Right lobe of liver (tissue), 6 donors: ENCODE measurements around the gene C2orf81. TPM values are rescaled to one million over a fixed set of nuclear protein-coding genes. Genes with fewer than 3 reads are reported as not detected.

ENCODE experiments used
- ATAC-seq, 4 donors: fragments of 200-7000 bp; cut with Tn5 transposase; one replicate each; pipeline ENCODE4 v1.9.1; 2020; ENCODE audit warnings: mild to moderate bottlenecking in 4 of 4, moderate library complexity in 4 of 4
- DNase-seq, 3 donors: peaks; one replicate each; pipeline ENCODE4 v3.0.0-alpha.2; 2020
- H3K27ac ChIP-seq, 3 donors: fragments of 200-600 bp; one replicate each; pipeline ENCODE4 v1.8.0; 2022
- H3K27me3 ChIP-seq, 2 donors: fragments of 200-600 bp; one replicate each; pipeline ENCODE4 v1.8.0; 2022
- H3K36me3 ChIP-seq, 4 donors: fragments of 200-600 bp; sonication (generic) in 1 of 4; one replicate each; pipeline versions ENCODE4 v1.5.1 to v1.8.0; 2017 to 2022; ENCODE audit warnings: control low read depth in 1 of 4
- H3K4me1 ChIP-seq, 4 donors: fragments of 200-600 bp; sonication (generic) in 1 of 4; one replicate each; pipeline versions ENCODE4 v1.5.1 to v1.8.0; 2017 to 2022; ENCODE audit warnings: control low read depth in 1 of 4
- H3K4me3 ChIP-seq, 3 donors: fragments of 200-600 bp; one replicate each; pipeline ENCODE4 v1.8.0; 2022
- H3K9me3 ChIP-seq, 4 donors: fragments of 200-600 bp; sonication (generic) in 1 of 4; one replicate each; pipeline versions ENCODE4 v1.5.1 to v1.8.0; 2017 to 2022; ENCODE audit warnings: control low read depth in 1 of 4
- CTCF ChIP-seq, 4 donors: fragments of 200-600 bp in 3 of 4; fragments of 450-650 bp in 1 of 4; IDR thresholded peaks; one replicate each; pipeline versions ENCODE4 v1.5.1 to v1.8.0; 2016 to 2022; ENCODE audit warnings: antibody characterized with exemption in 4 of 4, mild to moderate bottlenecking in 2 of 4
- POLR2A ChIP-seq: fragments of 450-650 bp; IDR thresholded peaks from one replicate; pipeline ENCODE4 v1.6.1; 2017; ENCODE audit warnings: antibody characterized with exemption, mild to moderate bottlenecking
- WGBS: methylation state at CpG from one replicate; pipeline ENCODE4 v1.1.6; 2018; ENCODE audit warnings: low coverage, low lambda C conversion rate; ENCODE audit not compliant: insufficient coverage; ENCODE audit errors: missing lambda C conversion rate; 5-methylcytosine and 5-hydroxymethylcytosine counted together
- intact Hi-C, 2 donors: fragments of 100-400 bp; cut with DNase I; formaldehyde crosslinking; loops; one replicate each; pipeline versions ENCODE4 v1.11.2 to v1.14.1; 2022
- total RNA-seq, 6 experiments: library from RNA; depleted of rRNA in 2 of 6; stranded (reverse); fragments of >200 nt in 2 of 6; fragmentation: NEBNext Ultra II Directional in 3 of 6; extraction: Animal tissue kit (Norgen Biotek cat#: 25700) in 3 of 6; gene quantifications; one replicate each; pipeline versions ENCODE4 v1.1.0 to v1.2.4, GENCODE V29; 2016 to 2023
- donor health status: DM: no; HTN: yes; CAD: no.
- donor health status: DM: no; HTN: no; CAD: no.
- donor health status: DM: no; HTN: no; CAD: no.
- donor health status: DM: no; HTN: yes; CAD: no.
- donor health status: DM: no; HTN: yes; CAD: no.

The C2orf81 gene
- total RNA-seq, 6 experiments from 2014 or later = 0.18 to 0.56 (median 0.31) TPM; not detected in 1

DNA sequence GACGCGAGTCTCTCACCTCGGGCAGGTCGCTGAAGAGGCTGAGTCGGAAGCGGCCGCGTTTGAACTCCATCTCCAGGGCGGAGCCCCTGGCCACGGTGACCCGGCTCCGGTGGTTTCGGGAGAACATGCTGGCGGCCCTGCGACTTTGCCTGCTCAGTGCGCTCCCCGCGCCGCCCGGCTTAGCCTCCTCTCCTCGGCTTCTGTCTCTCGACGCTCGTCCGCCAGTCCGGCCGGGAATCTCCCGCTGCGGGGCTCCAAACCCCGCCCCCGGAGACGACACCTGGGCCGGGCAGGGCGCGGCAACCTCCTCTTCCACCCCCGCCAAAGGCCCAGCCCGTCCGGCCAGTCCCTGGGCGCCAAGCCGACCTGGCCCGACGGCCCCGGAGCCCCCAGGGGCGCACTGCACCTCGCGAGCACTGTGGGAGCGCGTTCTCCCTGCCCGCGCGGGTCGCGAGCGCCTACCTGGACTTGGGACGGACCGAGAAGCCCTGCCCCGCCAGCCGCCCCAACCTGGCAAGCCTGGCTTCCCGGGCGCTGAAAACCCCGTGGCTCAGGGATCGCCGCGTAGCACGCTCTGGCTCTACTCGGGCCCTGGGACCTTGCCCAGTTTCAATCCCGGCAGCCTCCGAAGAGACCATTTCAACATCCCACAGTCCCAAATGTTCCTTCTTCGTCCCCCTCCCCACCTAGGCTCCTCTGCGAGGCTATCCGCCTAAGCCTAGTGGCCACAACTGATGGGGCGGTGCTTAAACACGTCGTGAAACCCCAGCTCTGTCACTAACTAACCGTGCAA, 20.5 kb upstream of the C2orf81 start, which contains the start of gene RTKN:
RTKN (minus strand) TSS at position 248 of the 793 bp plus-strand sequence; CDS start at position 127, 121 bp downstream.
- H3K4me1 ChIP-seq = peaks cover 0 to 71% (median 28%) of the 10 kb centered on the region in 4 donors
- WGBS = 7% methylated on average over 10 of the region's 75 CpGs
- ATAC-seq = peak; percentile 65 to 78 (median 70)

GRCh38 chr2:74441170-74441689, 19.8 kb upstream of the C2orf81 start:
- Histone ChIP-seq H3K36me3 (no peaks in the 10 kb centered on the region), H3K9me3 (no peaks in the 10 kb centered on the region), H3K4me1 (peaks cover 0 to 64% (median 25%) of the 10 kb centered on the region in 4 donors), H3K27ac (peak overlapping the region; percentile 72 to 94 (median 91)), H3K27me3 (no peaks in the 10 kb centered on the region), H3K4me3 (peak overlapping the region; percentile 67 to 79 (median 67))
- no peak for TF ChIP-seq CTCF (IDR thresholded peaks at IDR 0.05)
- no peak for TF ChIP-seq POLR2A
- WGBS = 29% methylated on average over 12 of the region's 33 CpGs
- intact Hi-C loops = no loop called here
- ATAC-seq (peak in 3 of 4 donors; percentile 0 to 2 (median 1)), DNase-seq (no peak)

More for the DNA sequence above, 20.5 kb upstream of the C2orf81 start, which contains the start of gene RTKN:
- H3K27me3 ChIP-seq = no peaks in the 10 kb centered on the region
- H3K4me3 ChIP-seq = peak within 1 kb of the TSS; percentile 67 to 79 (median 67)
- peak within 1 kb of the TSS; percentile 72 to 94 (median 91) for H3K27ac ChIP-seq
- intact Hi-C loops = no loop called here
- H3K36me3 ChIP-seq = no peaks in the 10 kb centered on the region
- H3K9me3 ChIP-seq = no peaks in the 10 kb centered on the region
- DNase-seq = peak; percentile 87 to 90 (median 89)
- TF ChIP-seq CTCF (IDR thresholded peaks at IDR 0.05) (peak in 1 of 4 donors; percentile 21), POLR2A (peak; percentile 86)

DNA sequence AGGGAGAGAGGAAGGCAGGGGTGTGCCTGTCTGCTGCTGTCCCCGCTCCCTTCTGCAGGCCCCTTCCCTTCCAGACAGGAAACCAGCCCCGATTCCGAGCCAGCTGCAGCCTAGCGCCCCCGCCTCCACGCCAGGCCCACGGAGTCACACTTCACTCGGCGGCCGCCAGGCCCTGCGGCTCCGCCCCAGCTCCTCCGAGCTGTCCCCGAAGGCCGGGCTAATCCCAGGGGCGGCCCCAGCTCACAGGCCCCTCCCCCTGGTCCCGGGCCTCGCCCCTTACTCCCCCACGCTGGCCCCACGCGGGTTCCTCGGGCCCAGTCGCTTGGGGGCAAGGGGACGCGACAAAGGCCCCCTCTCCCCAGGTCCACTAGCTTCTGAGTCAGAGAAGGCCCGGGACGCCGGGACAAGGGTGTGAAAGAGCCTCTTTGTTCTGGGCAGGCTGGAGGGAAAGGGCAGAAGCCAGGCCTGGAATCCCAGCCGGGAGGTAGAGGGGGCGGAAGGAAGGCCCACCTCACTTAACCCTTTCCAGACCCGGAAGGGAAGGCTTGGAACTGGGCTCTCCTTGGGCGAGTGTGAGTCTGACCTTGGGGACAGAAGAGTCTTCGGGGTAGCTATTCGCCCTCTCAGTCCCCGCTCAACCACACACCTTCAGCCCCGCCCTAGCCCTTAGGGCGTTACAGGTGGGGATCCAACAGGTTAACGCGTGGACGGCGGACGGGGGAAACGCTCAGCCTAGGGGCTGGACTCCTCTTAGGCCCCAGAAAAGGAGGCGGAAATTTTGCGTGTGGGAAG, 19.2 kb upstream of the C2orf81 start:
- Histone ChIP-seq H3K4me1 (peaks cover 0 to 59% (median 24%) of the 10 kb centered on the region in 4 donors), H3K27ac (peak overlapping the region; percentile 72 to 94 (median 91)), H3K9me3 (no peaks in the 10 kb centered on the region), H3K27me3 (no peaks in the 10 kb centered on the region), H3K36me3 (peaks cover 0 to 3% (median 0%) of the 10 kb centered on the region in 4 donors), H3K4me3 (peak overlapping the region; percentile 67 to 79 (median 67))
- 5% methylated on average over 26 of the region's 45 CpGs for WGBS
- ATAC-seq (peak; percentile 78 to 89 (median 80)), DNase-seq (peak; percentile 88 to 92 (median 92))
- intact Hi-C loops = no loop called here
- peak; percentile 45 for TF ChIP-seq POLR2A
- TF ChIP-seq CTCF (IDR thresholded peaks at IDR 0.05) = peak; percentile 10 to 55 (median 26)

DNA sequence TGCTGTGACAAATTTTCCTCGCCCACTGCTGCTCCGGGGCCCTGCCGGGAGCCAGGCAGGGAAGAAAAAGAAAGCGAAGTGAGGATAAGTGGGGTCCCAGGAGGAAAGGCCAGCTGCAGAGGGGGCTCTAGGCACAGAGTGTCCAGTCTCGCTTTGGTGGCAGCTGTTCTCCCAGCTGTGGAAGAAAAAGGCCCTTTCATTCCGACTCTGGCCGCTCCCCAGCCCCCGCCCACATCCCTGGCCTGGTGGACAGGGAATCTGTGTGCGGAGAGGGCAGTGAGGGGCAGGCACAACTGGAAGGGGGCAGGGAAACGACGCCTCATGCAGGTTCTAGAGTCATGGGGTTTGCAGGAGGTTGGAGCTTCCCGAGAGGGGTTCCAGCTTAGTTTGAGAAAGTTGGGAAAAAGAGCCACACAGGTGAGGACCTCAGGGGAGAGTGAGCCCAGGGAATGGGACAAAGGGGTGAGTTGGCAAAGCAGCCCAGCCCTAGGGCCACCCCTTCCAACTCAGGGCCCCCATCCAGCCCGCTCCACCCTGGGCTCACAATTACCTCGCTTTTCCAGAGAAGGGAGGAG, 18.5 kb upstream of the C2orf81 start:
- TF ChIP-seq POLR2A (no peak), CTCF (IDR thresholded peaks at IDR 0.05) (no peak)
- intact Hi-C loops = no loop called here

More for the DNA sequence above, 18.5 kb upstream of the C2orf81 start:
- Histone ChIP-seq H3K9me3 (no peaks in the 10 kb centered on the region), H3K4me1 (peaks cover 0 to 53% (median 20%) of the 10 kb centered on the region in 4 donors), H3K4me3 (peak overlapping the region; percentile 67 to 79 (median 67)), H3K27me3 (no peaks in the 10 kb centered on the region), H3K27ac (peak overlapping the region; percentile 72 to 94 (median 91)), H3K36me3 (peaks cover 0 to 3% (median 0%) of the 10 kb centered on the region in 4 donors)
- peak; percentile 60 to 71 (median 69) for DNase-seq
- 17% methylated on average over 8 of the region's 14 CpGs for WGBS
- ATAC-seq = peak; percentile 3 to 13 (median 9)
